Measurements from ENCODE around the gene IFIT3.

The IFIT3 gene

GRCh38 chr10:89339875-89340274, 12.1 kb downstream of the IFIT3 start:
- no peak for DNase-seq (ENCODE audit: extremely low read depth, low read depth)
- TF ChIP-seq CTCF (IDR thresholded peaks at IDR 0.05; ENCODE audit: low read depth, low read length): no peak

- no peak for DNase-seq (ENCODE audit: extremely low read depth, low read depth)
- no peak for TF ChIP-seq CTCF (IDR thresholded peaks at IDR 0.05; ENCODE audit: low read depth, low read length)
Measured at GRCh38 chr10:89341649-89342048, 13.9 kb downstream of the IFIT3 start.

- TF ChIP-seq CTCF (IDR thresholded peaks at IDR 0.05; ENCODE audit: low read depth, low read length): no peak
- no peak for DNase-seq (ENCODE audit: extremely low read depth, low read depth)
Measured at GRCh38 chr10:89342206-89342958, 14.6 kb downstream of the IFIT3 start.

GRCh38 chr10:89343089-89343767, 15.4 kb downstream of the IFIT3 start:
- no peak for DNase-seq (ENCODE audit: extremely low read depth, low read depth)
- TF ChIP-seq CTCF (IDR thresholded peaks at IDR 0.05; ENCODE audit: low read depth, low read length): no peak

DNA sequence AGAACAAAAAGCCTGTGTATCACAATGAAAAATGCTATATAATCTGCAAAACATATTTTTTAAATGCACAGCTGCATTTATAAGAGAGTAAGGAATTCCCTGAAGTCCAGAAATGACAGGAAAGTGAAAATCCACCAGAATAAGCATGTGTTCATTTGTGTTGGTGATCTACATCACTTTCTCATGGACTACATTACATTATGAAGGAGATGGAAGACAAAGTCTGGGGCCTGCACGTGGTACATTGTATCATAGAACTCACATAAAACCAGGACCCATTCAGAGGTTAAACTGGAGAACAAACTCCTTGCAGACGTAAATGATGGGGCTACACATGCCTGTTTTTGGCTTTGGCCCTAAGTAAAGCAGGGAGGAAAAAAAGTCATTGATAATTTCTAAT, 16.4 kb downstream of the IFIT3 start:
- no peak for TF ChIP-seq CTCF (IDR thresholded peaks at IDR 0.05; ENCODE audit: low read depth, low read length)

GRCh38 chr10:89345367-89346000, 17.7 kb downstream of the IFIT3 start:
- no peak for DNase-seq (ENCODE audit: extremely low read depth, low read depth)
- TF ChIP-seq CTCF (IDR thresholded peaks at IDR 0.05; ENCODE audit: low read depth, low read length): no peak

More for the DNA sequence above, 16.4 kb downstream of the IFIT3 start:
- no peak for DNase-seq (ENCODE audit: extremely low read depth, low read depth)
